ENCODE results near the gene EMILIN2.

The EMILIN2 gene

GRCh38 chr18:2818281-2818680 lies 28.5 kb upstream of the EMILIN2 start:
- no peak overlapping the region for H3K4me3 ChIP-seq (ENCODE audit: low read depth, low read length)
- TF ChIP-seq CTCF (IDR thresholded peaks at IDR 0.05; ENCODE audit: low read depth, low read length): no peak

- TF ChIP-seq CTCF (IDR thresholded peaks at IDR 0.05; ENCODE audit: low read depth, low read length): no peak
- no peak overlapping the region for H3K4me3 ChIP-seq (ENCODE audit: low read depth, low read length)
Observed at GRCh38 chr18:2821695-2822094, 25.1 kb upstream of the EMILIN2 start.

GRCh38 chr18:2822213-2822921 lies 24.4 kb upstream of the EMILIN2 start:
- H3K4me3 ChIP-seq (ENCODE audit: low read depth, low read length): no peak overlapping the region
- no peak for TF ChIP-seq CTCF (IDR thresholded peaks at IDR 0.05; ENCODE audit: low read depth, low read length)

- H3K4me3 ChIP-seq (ENCODE audit: low read depth, low read length): no peak overlapping the region
- no peak for TF ChIP-seq CTCF (IDR thresholded peaks at IDR 0.05; ENCODE audit: low read depth, low read length)
Observed at GRCh38 chr18:2823202-2823601, 23.6 kb upstream of the EMILIN2 start.

GRCh38 chr18:2823966-2824365 lies 22.8 kb upstream of the EMILIN2 start:
- H3K4me3 ChIP-seq (ENCODE audit: low read depth, low read length): no peak overlapping the region
- TF ChIP-seq CTCF (IDR thresholded peaks at IDR 0.05; ENCODE audit: low read depth, low read length): no peak

- H3K4me3 ChIP-seq (ENCODE audit: low read depth, low read length): no peak overlapping the region
- TF ChIP-seq CTCF (IDR thresholded peaks at IDR 0.05; ENCODE audit: low read depth, low read length): no peak
Observed at GRCh38 chr18:2824865-2825264, 21.9 kb upstream of the EMILIN2 start.

- no peak overlapping the region for H3K4me3 ChIP-seq (ENCODE audit: low read depth, low read length)
- TF ChIP-seq CTCF (IDR thresholded peaks at IDR 0.05; ENCODE audit: low read depth, low read length): no peak
Observed at GRCh38 chr18:2825613-2826175, 21.1 kb upstream of the EMILIN2 start.

Data from WI38 (cell line).